HG03108 (cell line): Measurements from ENCODE around the gene MYL6.
"Not testable (repeated sequence)": the region's sequence is repeated elsewhere in the genome, so short reads cannot be mapped to it uniquely, and the experiment has no call there.

Experiments used
- ATAC-seq: cut with Tn5 transposase; IDR thresholded peaks from one replicate; pipeline ENCODE4 v1.9.1; 2021; ENCODE audit warnings: moderate library complexity; ENCODE audit not compliant: unreplicated experiment

Gene MYL6

DNA sequence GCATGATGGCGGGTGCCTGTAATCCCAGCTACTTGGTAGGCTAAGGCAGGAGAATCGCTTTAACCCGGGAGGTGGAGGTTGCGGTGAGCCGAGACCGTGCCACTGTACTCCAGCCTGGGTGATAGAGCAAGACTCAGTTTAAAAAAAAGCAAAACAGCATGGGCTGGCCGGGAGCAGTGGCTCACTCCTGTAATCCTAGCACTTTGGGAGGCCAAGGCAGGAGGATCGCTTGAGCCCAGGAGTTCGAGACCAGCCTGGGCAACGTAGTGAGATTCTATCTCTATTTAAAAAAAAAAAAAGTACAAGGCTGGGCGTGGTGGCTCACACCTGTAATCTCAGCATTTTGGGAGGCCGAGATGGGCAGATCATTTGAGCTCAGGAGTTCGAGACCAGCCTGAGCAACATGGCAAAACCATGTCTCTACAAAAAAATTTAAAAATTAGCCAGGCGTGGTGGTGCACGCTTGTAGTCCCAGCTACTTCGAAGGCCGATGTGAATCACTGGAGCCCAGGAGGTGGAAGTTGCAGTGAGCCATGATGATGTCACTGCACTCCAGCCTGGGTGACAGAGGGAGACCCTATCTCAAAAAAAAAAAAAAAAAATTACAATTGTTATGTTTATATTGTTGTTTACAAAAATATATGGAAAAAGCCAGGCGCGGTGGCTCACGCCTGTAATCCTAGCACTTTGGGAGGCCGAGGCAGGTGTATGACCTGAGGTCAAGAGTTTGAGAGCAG lies 1.5 kb upstream of the MYL6 start:
- ATAC-seq = not testable (repeated sequence)

DNA sequence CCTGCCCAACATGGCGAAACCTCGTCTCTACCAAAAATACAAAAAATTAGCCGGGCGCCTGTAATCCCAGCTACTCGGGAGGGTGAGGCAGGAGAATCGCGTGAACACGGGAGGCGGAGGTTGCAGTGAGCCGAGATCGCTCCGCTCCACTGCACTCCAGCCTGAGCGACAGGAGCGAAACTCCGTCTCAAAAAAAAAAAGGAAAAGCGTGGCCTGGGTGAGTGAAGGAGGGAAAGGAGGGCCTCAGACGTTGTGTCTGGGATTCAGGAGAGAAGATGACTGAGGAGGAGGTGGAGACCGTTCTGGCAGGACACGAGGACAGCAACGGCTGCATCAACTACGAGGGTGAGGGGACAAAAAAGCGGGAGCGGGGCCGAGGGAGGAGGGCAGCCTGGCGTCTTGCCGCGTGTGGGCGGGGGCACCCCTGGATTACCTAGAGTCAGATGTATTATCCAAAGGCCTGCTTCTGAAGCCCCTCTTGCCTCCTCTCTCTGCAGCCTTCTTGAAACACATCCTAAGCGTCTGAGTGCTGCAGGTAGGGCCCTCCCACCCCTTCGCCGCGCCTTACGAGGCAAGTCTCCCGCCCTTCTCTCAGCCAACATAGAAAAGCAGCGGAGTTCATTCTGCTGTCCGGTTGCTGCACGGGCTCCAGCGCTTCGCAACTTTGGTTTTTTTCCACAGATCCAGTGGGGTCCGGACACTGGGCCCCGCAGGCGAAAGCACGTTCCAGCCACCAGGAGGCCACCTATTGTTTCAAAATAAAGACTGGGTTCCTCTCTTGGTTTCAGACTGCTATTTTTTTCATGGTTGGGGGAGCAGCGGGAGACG lies 744 bp upstream of the MYL6 start:
- peak; percentile 25 for ATAC-seq

DNA sequence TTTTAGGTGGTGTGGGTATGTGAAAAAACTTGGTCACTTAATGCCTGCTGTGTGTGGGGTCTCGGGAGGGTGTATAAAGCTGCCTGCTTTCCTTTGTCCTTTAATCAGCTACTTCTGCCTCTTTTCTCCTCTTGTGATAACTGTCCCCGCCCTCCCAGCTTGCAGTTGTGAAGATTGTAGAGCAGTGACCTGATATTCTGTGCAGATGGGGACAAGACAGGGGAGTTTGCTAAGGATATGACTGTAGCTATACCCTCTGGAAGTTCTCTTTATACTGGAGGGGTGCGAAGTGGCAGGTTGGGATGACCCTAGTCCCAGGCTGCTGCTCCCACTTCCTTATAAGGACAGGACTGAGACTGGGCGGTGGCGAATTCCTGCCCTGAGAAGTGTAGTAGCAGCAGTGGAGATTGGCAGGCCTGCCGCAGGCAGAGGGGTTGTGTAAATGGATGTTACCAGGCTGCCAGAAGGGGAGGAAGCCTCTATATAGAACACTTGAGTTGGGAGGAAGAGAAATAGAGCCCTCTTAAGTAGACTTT lies 835 bp downstream of the MYL6 start:
- ATAC-seq = no peak

DNA sequence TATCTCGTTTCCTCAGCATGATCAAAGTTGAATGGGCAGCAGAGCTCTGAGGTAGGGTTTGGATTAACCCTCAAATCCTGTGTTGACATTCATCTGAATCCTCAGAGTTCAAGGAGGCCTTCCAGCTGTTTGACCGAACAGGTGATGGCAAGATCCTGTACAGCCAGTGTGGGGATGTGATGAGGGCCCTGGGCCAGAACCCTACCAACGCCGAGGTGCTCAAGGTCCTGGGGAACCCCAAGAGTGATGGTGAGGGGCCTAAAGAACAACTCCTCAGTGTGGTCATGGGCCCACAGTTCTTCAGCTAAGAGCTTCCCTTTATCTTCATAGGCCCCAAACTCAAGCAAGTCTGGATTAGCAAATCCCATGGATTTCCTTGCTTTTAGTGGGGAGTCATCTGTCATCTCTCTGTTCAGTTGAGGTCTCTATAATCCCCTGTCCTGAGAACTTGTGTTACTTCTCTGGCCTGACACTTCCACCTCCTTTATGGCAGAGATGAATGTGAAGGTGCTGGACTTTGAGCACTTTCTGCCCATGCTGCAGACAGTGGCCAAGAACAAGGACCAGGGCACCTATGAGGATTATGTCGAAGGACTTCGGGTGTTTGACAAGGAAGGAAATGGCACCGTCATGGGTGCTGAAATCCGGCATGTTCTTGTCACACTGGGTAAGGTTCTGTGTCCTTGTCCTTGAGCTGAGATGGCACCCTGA lies 1.5 kb downstream of the MYL6 start:
- ATAC-seq = no peak

DNA sequence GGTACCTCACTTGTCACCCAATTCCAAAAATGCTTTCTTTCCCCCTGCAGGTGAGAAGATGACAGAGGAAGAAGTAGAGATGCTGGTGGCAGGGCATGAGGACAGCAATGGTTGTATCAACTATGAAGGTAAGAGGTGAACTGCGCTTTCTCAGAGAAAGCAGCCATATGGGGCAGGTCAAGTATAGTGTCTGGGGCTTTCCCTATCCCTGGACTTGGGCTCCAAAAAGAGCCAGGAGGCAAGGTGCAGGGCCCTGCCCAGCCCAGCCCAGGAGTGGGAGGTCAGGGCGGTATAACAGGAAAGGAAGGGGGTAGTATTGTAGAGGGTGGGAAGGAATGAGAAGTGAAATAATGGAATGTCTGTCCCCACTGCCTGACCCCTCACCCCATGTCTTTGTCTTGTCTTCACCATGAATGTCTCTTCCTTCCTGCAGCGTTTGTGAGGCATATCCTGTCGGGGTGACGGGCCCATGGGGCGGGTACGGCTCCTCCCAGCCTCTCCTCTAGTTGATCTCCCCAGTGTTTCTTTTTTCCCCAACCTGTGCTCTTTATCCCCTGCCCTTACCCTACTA lies 2.1 kb downstream of the MYL6 start:
- ATAC-seq = no peak

DNA sequence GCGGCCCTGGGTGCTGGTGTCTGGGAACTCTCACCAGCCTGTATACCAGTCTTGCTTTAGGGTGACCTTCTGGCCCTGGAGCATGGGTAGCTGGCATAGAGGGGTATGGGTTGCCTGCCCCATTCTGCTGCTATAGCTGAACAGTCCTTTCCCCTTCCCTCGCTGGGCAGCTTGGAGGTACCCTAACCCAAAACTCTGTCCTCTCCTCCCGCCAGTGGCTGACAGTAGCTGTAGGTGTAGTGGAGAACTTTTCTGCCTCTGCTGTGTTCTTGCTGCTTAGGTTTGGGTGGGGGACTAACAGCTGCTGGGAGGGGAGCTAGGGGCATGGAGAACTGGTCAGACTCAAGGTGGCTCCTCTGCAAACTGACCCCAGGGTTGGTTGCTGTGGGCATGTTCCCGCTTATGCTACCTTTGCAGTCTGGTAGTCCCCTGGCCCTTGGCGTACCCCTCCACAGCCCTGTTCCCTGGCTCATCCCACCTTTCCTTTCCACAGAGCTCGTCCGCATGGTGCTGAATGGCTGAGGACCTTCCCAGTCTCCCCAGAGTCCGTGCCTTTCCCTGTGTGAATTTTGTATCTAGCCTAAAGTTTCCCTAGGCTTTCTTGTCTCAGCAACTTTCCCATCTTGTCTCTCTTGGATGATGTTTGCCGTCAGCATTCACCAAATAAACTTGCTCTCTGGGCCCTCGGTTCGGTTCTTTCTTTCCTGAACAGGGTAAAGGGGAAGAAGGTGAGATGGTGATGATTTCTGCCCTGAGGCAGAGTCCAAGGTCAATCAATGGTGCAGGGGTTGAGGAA lies 2.9 kb downstream of the MYL6 start:
- ATAC-seq = no peak

DNA sequence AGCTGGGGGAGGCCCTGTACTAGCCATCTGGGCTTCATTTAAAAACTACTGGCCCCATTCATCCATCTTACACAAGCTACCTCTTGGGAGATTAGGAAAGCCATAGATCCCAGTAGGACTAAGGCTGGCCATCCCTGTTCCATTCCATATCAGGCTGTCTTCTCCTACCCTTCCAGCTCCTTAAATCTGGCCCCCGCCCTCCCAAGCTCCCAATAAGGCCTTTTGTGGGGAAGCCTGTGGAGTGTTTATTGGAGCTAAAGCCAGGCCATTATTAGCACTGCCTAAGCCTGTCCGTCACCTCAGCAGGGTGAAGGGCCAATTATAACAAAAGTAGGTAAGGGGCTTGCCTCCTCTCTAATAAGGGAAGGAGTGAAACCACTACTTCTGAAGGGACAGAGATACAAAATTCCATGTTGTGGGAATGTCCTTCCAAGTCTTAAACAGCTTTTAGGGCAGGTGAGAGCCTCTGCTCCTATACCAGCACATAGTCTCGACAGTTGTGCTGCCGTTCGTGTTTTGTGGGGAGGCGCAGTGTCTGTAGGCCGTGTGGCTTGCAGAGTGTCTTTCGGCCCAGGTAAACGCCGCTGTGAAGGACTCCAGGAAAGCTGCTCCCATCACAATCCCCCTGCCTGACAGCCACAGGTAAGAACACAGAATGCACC lies 3.7 kb downstream of the MYL6 start:
- no peak for ATAC-seq

DNA sequence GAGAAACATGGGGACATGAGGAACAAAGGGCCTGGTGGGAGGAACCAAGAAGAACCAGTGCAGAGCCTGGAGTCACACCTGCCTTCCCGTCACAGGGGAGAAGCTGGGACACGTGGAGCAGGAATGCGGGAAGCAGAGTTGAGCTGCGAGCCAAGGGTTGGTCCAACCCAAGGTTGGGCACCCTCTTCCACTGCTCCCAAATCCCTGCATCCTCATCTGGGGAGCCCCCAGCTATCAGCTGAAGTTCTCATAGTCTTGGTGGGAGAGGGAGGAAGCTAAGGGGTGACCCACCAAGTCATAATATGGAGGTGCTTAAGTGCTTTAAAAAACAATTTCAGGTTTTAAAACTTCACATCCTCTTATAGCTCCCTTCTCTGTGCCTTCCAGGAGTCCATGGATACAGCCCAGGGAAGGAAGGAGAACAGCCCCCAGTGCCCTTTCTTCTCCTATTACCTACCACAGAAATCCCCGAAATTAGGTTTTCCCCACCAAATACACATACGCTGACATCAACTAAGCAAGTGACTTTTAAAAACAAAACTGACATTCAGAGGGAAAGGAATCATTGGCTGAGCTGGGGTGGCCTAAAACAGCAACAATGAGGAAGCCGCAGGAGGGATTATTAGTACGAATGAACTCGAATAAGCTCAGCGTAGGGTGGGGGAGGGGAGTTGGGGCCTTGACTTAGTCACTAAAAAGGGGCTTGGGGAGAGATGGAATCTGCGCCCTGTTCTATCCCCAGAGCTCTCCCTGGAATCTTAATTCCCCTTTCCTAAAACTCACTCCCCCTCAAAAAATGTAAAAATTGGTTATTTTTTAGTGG lies 4.5 kb downstream of the MYL6 start:
- ATAC-seq = no peak

DNA sequence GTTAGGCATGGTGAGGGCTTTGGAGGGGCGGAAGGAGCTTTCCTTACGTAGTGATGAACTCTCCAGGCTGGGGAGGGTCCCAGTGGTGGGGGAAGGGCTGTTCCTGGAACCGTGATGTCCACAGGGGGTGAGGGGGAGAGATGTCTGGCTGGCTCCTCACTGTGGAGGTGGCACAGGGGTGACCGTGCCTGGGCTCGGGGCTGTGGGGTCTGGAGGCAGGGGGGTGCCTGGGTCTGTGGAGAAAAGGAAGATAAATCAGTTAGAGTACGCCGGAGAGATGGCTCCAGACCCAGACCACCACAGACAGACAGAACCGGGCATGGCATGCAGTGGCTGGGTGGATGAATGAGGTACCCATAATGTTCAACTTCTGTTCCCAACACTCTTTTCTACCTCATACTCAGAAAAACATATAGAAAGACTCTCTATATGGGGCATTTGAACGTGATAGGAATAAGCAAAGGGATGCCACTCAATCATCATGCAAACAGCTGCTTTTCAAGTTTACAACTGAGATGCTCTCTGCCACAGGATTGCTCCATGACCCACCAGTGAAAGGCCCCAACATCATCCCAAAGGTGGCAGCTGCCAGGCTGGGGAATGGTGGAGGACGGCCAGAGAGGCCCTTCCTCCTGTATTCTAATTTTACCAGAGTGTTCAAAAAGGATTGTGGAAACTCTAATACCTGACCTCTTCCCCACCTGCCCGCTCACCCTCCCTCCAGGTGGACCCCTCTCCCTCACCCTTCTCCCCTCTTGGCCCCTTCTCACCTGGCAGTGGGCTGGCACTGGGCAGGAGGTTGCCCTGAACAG lies 5.6 kb downstream of the MYL6 start:
- no peak for ATAC-seq

DNA sequence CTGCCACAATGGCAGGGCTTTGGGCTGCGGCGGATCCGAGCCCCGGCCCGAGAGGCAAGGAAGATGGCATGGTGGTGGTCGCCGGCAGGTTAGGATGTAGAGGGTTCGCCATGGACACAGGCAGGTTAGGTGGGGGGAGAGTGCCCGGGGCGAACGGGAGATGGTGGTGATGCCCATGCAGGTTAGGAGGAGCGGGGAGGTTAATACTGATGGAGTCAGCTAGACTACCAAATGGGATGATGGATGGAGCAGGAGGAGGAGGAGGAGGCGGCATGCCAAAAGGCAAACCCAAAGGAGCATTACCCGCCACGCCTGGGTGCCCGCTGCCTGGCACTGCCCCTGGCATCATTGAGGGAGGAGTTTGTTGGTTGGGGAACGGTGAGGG lies 6.2 kb downstream of the MYL6 start:
- no peak for ATAC-seq

DNA sequence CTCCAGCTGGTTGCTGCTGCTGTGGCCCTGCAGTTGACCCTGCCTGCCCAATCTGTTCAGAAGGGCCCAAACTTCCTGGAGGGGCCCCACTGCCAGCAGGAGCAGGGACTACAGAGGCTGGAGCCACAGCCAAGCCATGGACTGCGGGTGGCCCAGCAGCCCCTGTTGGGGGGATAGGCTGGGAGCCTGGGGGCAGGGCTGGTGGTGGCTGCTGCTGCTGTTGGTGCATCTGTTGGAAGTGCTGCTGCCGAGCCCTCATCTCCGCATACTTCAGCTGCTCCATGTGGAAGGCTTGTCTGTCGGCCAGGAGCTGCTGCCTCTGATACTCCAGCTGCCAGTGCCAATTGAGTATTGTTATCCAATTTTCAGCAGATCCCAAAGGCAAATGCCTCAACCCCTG lies 7.2 kb downstream of the MYL6 start:
- no peak for ATAC-seq

DNA sequence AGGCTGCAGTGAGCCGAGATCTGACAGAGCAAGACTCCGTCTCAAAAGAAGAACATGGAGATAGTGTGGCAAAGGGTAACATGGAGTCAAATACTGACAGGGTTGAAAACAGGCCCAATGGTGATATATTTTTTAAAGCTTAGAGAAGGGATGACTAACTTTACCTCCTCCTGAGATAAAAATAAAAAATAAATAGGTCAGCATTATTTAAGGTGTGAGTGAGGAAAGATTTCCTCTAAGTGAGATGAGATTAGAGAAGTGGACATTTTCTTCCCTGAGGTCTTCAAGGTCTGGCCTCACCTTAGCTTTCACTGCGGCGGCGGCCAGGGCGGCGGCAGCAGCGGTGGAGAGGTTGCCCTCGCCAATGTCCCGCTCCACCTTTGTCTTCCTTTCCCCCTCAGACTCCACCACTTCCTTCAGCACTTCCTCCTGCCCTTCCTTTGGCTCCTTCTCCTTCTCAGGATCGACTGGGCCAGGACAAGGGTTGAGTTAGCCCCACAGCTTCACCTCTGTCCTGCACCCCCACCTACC lies 11.1 kb downstream of the MYL6 start:
- ATAC-seq = no peak

DNA sequence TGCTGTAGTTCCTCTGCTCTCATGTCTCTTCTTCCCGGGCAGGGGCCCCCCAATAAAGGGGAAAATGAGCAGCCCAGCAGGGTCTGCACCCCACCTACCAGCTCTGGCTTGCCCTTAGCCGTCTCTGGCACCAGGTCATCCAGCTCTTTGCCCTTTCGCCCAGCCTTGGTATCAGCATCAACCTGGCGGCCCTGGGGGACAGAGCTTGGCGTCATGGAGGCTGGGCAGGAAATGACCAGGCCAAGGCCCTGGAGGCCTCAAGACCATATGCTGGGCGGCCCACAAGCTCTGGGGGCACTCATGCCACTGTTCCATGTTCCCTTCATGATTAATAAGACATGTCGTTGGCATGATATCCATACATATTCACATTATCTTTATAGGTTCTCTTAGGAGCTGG lies 14.7 kb downstream of the MYL6 start:
- no peak for ATAC-seq

DNA sequence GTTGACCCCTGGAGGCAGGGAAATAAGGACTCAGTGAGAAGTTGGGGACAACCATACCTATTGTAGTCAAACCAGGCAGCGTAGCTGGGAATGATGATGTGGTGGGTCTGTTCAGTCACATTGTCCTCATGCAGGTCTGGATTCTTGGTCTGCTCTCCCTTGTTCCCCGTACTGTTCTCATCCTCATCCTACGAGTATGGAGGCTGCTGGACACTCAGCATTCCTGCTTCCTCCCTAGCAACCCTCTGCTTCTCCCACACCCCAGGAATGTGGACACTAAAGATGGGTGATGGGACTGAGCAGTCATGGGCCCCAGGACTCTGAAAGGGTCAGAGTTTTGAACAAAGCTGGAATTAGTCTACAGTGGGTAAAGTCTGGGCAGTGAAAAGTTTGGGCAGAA lies 20.2 kb downstream of the MYL6 start:
- no peak for ATAC-seq

DNA sequence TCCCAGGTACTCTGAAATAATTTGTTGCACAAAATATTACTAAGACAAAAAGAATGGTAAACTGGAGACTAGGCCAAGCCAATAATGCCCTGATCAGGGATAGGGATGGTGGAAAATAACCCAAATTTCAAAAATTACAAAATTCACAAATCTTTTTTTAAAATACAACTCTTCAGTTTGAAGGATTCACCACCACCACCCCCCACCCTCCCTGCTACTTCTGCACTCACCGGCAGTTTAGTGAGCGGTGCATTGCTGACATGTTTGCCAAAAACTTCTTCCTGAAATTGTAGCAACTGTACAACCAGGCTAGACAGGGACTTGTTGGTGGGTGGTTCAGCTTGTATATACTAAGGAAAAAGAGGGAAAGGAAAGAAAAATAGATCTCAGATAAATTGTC lies 28.8 kb downstream of the MYL6 start:
- no peak for ATAC-seq

DNA sequence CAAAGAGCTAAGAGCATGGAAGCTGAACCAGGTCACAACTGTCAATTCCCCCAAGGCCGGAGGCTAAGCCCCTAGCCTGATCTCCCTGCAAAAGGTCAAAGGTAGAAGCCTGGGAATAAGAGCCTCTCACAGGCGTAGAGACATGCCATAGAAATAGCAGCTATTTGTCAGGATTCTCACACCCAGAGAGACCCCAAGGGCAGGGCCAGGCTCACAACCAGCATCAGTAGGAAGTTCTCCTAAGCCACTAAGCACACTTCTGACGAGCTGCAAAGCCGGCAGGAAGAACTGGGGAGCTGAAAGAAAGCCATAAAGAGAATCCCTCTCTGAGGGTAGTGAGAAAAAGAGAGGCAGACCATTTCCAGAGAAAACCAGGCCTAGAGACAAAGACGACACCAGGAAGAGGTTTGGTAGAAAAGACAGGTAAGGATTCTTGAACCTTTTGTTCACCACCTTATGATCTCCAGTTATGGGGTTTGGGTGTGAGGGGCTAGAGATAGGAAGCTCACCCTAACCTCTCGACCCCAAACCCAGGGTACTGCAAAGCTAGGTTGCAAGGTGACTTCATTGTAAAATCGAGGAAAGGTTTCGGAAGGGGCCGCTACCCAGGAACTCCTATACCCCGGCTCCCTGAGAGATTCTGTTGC lies 30.1 kb downstream of the MYL6 start:
- no peak for ATAC-seq

DNA sequence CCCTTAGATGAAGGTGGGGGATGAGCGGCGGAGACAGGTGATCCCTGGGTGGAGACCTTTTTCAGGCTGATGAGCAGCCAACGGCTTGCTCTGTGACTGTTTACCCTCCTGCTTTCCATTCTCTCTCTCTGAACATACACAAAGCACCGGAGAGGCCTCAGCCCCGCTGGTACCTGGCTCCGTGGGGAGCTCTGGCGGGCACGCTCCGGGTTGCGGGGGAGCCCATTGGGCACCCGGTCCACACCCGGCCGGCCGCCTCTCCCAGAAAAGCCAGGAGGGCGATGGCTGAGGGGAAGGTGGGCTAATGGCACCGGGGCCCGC lies 30.6 kb downstream of the MYL6 start:
- no peak for ATAC-seq
